Mammary epithelial cell (primary cell): ENCODE data around the gene TTLL9.

ENCODE experiments used
- EZH2 ChIP-seq: IDR thresholded peaks from 2 replicates; pipeline ENCODE4 v1.6.1; 2012; ENCODE audit warnings: low read length, inconsistent platforms, borderline replicate concordance
- TF ChIP-seq, protein P1 (sequence below), 2 donors: IDR thresholded peaks in 1 of 2; conservative IDR thresholded peaks in 1 of 2; 2 replicates each; pipeline ENCODE4 v1.5.1; 2011 to 2012; ENCODE audit warnings: inconsistent platforms in 2 of 2, low read length in 2 of 2, mild to moderate bottlenecking in 2 of 2, control low read depth in 1 of 2, low read depth in 1 of 2; ENCODE audit not compliant: insufficient read depth in 1 of 2; ENCODE audit errors: extremely low read depth in 1 of 2

DNA sequence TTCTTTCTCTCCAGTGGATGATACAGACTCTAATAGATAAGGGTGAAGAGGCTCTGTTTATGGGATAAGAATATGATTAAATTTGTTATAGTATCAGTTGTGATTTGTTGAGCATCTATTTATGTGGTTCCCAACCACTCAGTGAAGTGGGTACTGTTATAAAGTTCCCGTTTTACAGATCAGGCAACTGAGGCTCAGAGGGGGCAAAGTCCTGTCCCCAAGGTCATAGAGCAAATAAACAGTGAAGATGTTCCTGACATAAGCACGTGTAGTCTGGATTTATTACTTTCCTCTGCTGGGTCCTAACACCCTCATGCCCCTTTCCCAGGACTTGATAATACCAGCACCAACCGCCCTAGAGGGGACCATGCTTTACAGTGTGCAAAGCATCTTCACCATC lies 4.2 kb upstream of the TTLL9 start:
- no peak for TF ChIP-seq EZH2
- TF ChIP-seq, protein P1, sequence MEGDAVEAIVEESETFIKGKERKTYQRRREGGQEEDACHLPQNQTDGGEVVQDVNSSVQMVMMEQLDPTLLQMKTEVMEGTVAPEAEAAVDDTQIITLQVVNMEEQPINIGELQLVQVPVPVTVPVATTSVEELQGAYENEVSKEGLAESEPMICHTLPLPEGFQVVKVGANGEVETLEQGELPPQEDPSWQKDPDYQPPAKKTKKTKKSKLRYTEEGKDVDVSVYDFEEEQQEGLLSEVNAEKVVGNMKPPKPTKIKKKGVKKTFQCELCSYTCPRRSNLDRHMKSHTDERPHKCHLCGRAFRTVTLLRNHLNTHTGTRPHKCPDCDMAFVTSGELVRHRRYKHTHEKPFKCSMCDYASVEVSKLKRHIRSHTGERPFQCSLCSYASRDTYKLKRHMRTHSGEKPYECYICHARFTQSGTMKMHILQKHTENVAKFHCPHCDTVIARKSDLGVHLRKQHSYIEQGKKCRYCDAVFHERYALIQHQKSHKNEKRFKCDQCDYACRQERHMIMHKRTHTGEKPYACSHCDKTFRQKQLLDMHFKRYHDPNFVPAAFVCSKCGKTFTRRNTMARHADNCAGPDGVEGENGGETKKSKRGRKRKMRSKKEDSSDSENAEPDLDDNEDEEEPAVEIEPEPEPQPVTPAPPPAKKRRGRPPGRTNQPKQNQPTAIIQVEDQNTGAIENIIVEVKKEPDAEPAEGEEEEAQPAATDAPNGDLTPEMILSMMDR (conservative IDR thresholded peaks at IDR 0.05 in 1 of 2, IDR thresholded peaks at IDR 0.05 in 1 of 2; ENCODE audit: extremely low read depth in 1 of 2, insufficient read depth in 1 of 2, low read depth in 1 of 2, low read length in 2 of 2), result no peak
